Activated CD8-positive, alpha-beta memory T cell treated with anti-CD3 and anti-CD28 coated beads, Interleukin-2, amount 50 U/mL, for 4 hours (primary cell): ENCODE results near the gene CGAS.
"Not testable (repeated sequence)": the region's sequence is repeated elsewhere in the genome, so short reads cannot be mapped to it uniquely, and the experiment has no call there.

ENCODE experiments used
- DNase-seq: peaks from one replicate; pipeline ENCODE4 v3.0.0-alpha.2; 2020

Gene CGAS

DNA sequence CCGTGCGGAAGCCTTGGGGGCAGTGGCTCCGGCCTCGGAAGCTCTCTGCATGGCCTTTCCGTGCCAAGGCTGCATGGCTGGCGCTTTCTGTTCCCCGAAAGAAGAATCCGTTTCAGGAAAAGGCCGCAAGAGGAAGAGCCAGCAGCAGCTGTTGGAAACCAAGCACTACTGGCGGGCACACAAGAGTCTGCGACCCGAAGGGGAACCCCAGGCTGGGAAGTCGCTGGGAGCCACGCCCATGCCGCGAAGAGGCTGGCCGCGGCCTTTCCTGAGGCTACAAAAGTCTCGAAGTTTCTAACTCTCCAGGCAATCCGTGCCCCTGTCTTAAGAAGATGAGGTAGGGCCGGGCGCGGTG, at the start of gene CGAS:
TSS of gene CGAS (minus strand) at position 191 of the 355 bp plus-strand sequence. CDS start at position 75, 116 bp downstream.
- peak; percentile 73 for DNase-seq

DNA sequence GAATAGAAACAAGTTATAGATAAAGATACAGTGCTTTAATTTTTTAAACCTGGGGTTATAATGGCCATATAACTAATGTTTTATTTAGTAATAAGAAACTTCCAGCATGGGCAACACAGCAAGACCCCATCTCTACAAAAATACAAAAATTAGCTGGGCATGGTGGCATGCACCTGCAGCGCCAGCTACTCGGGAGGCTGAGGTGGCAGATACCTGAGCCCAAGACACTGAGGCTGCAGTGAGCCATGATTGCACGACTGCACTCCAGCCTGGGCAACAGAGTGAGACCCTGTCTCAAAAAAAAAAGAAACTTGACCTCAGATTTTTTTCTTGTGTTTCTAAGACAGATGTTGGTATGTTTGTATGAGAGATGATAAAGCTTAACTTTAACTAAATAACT, 45.8 kb upstream of the CGAS start:
- DNase-seq, result no peak

DNA sequence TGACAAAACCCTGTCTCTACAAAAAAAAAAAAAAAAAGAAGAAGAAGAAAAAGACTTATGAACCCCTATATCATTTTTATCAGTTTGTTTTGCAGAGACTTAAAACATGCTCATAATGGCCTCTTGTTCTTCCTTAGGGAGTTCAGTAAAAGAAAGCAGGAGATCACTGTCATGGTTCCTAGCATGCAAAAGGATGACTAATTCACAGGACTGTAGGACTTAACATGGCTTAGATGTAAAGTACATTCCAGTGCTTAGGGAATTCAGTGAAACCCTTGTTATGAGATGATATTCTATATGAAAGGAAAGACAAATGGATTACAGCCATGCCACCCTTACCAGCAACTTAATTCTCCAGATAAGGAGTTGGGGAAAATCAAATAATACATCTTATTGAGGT, 39.3 kb upstream of the CGAS start:
- DNase-seq, result no peak

DNA sequence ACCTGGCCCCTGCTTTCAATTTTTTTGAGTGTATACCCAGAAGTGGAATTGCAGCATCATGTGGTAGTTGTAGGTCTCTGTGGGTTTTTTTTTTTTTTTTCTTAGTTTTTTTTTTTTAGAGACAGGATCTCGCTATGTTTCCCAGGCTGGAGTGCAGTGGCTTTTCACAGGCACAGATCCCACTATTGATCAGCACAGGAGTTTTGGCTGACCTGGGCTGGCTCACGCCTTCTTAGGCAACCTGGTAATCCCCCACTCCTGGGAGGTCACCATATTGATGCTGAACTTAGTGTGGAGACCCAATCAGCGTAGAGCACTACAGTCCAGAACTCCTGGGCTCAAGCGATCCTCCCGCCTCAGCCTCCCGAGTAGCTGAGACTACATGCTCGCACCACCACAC, 35.4 kb upstream of the CGAS start:
- DNase-seq, result no peak

DNA sequence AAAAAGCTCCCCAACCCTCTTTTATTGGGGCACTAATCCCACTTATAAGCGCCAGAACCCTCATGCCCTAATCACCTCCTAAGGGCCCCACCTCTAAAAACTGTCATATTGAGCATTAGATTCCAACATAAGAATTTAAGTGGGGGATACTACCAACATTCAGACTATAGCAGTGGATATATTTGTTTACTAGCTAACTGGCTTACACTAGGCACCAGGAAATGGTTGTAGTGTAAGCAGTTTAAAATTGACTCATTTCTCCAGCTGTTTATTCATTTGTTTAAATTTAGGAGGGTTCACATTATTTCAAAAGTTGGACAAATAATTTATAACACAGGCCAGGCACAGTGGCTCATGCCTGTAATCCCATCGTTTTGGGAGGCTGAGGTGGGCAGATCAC, 32.3 kb upstream of the CGAS start:
- DNase-seq, result no peak

DNA sequence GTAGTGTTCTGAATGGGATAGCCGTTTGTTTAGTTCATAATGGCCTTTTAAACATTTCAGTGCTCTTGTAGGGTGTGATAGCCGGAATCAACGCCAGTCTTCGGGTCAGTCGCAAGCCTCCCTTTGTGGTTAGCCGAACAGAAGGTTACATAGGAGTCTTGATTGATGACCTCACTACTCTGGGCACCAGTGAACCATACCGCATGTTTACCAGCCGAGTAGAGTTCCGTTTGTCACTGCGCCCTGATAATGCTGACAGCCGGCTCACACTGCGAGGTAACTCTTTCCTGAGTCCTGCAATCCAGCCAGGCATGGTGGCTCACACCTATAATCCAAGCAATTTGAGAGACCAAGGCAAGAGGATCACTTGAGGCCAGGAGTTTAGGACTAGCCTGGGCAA, 29.9 kb upstream of the CGAS start:
- no peak for DNase-seq

DNA sequence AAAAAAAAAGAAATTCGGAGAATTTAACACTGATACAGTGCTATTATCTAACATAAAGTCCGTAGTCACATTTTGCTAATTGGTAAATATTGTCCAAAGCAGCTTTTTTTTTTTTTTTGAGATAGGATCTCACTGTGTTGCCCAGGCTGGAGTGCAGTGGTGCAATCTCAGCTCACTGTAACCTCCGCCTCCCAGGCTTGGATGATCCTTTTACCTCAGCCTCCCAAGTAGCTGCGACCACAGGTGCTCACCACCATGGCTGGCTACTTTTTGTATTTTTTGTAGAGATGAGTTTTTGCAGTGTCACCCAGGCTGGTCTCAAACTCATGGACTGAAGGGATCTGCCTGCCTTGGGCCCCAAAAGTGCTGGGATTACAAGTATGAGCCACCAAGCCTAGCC, 25.3 kb upstream of the CGAS start:
- no peak for DNase-seq

DNA sequence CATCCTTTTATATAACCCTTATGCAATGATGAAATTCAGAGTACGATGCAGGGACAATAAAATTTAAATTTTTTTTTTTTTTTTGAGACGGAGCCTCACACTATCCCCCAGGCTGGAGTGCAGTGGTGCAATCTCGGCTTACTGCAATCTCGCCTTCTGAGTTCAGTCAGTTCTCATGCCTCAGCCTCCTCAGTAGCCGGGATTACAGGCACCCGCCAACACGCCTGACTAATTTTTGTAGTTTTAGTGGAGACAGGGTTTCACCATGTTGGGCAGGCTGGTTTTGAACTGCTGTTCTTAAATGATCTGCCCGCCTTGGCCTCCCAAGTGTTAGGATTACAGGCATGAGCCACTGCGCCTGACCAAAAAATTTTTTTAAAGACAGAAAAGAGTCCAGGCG, 24.6 kb upstream of the CGAS start:
- DNase-seq, result no peak

DNA sequence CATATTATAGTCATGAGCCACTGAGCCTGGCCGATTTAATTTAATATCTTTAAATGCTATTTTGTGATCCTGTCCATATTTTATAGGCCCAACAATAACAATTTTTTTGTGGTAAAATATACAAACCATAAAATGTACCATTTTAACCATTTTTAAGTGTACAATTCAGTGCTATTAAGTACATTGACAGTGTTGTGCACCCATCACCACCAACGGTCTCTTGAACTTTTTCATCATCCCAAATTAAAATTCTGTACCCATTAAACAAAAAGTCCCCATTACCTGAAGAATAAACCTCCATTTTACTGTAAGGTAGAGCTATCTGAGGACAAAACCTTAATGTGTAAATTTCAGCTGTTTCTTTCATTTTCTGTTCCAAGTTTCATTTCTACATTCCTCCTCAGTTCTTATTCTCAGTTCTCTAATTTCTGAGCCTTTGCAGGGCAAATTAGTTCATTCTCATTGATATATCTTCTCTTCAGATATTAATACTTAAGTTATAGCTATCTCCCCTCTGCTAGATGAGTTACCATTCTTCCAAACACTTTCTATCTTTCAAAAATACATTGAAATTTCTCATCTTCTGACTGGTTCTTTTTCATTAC, 19.7 kb upstream of the CGAS start:
- DNase-seq, result no peak

DNA sequence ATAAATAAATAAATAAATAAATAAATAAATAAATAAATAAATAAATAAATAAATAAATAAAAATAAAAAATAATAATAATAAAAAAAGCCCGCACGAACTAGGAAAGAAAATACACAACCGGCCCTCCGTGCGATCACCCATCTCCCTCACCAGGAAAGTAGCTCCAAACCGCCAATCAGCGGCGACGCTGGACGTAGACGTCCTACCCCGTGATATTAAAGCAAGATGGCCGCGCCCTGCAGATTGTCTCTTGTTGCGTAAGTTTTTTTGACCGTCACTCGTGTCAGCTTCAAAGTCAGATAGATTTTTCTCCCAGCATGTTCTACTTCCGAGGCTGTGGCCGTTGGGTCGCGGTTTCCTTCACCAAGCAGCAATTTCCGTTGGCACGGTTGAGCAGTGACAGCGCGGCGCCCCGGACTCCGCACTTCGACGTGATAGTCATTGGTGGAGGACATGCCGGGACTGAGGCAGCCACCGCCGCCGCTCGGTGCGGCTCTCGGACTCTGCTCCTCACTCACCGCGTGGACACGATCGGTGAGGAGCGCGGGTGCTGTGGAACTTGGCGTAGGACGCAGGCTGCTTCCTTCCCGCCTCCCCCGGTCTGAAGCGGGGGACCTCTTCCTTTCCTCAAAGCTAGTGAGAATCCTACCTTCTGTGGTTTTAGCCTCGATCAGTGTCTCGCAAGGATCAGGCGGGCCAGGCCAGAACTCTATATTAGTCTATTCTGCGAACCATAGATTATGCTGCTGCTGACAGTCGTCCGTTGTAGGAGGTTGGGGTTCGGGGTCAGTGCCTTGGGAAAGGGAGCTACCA, 9.6 kb upstream of the CGAS start, which contains the start of gene MTO1:
TSS of gene MTO1 (plus strand) at position 201 of the 814 bp plus-strand sequence. CDS start at position 319, 118 bp downstream.
- peak; percentile 79 for DNase-seq

DNA sequence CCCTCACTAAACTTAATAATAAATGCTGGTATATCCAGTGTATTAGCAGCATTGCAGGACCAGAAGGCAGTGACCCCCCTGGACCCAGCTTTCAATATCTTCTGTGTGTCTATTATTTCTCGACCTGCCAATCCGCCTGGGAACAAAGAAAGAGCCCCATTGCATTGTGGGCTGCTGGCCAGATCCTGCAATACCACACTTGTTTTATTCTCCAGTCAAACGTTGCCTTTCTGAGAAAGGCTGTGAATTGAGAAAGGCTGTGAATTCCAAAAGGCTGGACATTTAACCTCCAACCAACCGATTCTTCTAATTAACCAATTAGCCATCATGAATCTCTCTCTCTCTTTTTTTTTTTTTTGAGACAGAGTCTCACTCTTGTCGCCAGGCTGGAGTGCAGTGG, 8.0 kb upstream of the CGAS start:
- no peak for DNase-seq

DNA sequence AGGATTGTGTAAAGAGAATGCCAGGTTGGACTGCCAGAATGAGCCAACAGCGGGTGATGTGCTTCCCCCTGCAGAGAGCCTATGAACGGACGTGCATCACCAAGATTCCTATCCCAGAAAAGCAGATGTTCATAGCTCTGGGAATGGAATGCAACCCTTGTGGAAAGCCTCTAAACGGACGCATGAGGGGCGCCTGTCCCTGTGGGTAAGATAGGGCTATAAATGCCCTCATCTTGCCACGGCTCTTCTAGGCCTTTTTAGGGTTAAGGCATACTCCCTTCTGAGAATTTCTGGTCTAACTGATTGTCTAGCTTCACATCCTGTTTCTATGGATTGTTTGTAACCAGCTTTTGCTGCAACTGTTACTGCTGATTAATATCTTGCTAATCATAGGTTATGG, 7.4 kb upstream of the CGAS start:
- DNase-seq, result not testable (repeated sequence)

DNA sequence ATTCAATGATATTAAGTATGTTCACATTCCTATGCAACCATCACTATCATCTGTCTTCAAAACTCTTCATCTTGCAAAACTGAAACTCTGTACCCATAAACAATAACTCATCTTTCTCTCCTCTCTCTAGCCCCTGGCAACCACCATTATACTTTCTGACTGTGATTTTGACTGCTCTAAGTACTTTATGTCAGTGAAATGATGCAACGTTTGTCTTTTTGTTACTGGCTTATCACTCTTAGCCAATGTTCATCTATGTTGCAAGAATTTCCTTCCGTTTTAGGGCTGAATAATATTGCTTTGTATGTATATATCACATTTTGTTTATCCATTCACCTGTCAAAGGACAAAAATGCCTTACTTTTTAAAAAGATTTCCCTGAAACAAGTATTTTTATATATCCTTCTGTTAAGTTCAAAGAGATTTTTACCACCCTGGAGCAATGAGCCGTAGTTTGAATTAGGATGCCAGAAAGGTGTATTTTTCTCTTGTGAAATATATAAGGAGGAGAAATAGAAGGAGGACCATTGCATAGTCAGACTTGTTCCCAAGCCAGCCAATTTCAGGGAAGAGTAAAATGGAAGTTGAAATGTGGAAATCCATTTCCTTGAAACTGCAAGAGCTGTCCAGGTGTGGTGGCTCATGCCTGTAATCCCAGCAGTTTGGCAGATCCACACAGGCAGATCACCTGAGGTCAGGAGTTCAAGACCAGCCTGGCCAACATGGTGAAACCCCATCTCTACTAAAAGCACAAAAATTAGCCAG, 4.0 kb upstream of the CGAS start:
- no peak for DNase-seq

DNA sequence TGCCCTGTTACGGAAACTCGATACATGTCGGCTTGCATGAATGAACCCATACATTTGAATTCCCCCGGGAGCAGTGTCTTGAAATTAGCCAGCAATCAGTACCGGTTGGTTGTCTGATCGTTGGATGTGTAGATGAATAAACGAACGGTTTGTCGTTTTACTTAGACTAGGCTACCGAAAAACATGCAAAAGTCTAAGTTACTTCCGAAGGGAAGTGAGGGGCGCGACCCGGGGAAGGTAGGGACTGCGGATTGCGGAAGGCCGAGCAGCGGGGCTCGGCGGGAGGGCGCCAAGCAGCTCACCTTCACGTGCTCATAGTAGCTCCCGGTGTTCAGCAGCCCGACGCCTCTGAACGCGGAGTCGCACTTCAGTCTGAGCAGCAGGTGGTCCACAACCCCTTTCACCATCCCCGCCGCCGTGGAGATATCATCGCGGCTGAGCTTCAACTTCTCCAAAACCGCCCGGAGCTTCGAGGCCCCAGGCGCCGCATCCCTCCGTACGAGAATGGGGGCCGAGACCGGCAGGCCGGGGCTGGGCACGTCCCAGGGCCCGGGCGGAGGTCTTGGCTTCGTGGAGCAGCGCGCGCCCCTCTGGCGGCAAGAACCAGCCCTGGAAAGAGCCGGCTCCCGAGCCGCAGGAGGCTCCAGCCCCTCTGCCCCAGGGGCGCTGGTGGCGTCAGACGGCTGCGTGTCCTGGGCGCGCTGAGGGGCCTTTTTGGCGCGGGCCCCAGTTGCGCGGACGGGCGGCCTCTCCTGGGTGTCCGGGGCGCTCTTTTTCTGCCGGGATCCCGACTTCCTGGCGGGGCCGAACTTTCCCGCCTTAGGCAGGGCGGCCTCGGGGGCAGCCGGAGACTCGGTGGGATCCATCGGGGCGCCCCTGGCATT, 632 bp downstream of the CGAS start:
- peak; percentile 46 for DNase-seq

DNA sequence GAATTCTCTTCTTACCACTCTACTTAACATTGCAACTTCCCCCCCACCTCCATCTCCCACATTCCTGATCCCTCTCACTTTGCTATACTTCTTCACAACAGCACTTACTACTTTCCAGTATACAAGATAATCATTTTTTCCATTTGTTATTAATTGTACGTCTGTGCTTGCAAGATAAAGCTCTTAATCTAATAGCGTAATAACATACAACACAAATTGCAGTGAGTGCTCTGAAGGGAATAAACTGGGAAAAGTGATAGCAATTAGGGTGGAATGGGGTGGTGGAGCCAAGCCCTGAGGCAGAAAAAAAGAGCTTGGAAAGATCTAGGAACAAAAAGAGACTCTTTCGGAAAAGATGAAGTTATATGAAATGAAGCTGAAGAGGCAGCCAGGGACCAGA, 8.5 kb downstream of the CGAS start:
- DNase-seq, result no peak

DNA sequence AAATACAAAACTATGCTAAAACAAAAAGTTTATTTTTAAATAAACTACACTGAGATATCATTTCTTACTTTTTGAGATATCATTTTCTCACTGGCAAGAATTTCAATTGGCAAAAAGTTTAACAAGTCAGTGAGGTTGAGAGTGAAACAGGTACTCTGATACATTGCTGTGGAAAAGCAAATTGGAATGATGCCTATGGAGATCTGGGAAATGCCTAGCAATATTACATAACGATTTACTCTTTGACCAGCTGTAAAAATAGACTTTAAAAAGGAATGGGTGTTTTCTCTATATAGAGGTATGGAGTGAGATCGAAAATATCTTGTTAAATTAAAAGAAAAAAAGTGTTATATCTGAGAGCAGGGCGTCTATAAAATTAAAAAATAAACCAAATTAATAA, 16.9 kb downstream of the CGAS start:
- no peak for DNase-seq

DNA sequence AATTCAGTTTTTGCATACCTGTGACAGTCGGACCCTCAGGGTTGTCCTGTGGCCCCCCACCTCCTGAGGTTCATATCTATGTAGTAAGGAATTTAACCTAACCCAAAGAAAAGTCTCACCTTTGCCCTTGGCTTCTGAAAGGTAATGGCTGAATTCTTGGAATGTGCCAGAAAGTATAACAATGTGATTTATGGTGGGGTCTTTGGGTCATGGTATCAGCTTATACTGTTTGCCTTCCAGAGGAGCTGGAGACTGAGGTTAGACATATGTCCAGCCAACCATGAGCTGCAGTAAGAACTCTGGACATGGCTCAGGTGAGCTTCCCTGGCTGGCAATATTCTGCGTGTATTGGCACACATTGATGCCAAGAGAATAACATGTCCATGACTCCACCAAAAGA, 30.6 kb downstream of the CGAS start:
- no peak for DNase-seq

DNA sequence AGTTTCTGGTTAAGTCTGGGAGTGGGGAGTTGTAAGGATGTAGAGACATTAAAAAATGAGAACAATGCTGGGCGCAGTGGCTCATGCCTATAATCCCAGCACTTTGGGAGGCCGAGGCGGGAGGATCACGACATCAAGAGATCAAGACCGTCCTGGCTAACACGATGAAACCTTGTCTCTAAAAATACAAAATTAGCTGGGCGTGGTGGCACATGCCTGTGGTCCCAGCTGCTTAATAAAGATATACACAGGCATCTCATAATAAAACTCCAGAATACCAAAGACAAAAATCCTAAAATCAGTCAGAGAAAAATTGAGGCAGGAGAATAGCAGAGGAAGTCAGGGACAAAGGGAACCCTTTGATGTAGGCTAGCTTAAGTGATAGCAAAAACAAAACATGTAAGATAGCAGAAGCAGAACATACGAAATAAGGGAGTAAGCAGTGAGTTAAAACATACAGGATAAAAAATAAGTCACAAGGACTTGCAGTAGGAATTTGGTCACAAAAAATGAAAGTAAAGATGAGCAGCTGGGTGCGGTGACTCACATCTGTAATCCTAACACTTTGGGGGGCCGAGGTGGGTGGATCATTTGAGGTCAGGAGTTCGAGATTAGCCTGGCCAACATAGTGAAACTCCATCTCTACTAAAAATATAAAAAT, 33.9 kb downstream of the CGAS start:
- no peak for DNase-seq

DNA sequence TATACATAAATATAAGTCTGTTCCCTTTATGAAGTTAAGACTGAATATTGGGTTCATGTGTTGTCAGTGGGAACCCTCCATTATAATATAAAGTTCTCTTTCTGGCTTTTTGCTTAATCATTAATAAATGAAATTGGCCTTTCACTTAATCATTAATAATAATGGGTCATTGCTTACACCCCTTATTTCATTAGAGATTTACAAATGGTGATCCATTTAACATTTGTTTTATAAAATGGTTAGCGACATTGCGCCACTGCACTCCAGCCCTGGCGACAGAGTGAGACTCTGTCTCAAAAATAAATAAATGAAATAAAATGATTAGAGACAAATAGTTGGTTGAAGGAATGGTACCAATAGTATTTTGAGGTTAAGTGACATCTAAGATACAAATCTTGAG, 39.0 kb downstream of the CGAS start:
- DNase-seq, result no peak

DNA sequence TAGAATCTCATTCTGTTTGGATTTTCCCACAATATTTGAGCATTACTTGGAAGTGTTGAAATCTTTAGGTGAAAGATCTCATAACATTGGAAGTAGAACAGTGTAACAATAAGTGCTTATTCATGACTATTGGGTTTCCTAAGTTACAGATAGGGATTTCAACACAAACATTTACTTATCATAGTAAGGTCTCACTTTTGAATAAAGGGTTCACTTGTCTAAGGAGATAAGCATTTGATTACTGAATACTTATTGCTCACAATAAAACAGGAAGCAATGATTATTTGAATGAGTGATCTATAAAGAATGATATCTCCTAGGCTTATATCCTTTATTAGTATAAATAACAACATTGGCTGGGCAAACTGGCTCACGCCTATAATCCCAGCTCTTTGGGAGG, 42.7 kb downstream of the CGAS start:
- no peak for DNase-seq

DNA sequence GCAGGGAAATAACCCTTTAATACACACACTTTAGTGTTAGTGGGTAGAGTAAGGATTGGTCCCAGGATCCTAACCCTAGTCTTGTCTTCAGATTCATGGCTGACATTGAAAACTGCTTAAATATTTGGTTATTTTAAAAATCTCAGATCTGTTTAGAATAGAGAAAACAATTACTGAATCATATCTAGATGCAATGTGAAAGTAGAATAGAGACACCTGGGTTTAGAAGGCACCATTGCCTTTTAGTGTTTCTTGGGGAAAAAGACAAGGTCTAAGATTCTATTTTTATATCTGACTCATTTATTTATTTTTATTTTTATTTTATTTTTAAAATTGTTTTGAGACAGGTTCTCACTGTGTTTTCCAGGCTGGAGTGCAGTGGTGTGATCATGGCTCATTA, 51.4 kb downstream of the CGAS start:
- DNase-seq, result no peak

DNA sequence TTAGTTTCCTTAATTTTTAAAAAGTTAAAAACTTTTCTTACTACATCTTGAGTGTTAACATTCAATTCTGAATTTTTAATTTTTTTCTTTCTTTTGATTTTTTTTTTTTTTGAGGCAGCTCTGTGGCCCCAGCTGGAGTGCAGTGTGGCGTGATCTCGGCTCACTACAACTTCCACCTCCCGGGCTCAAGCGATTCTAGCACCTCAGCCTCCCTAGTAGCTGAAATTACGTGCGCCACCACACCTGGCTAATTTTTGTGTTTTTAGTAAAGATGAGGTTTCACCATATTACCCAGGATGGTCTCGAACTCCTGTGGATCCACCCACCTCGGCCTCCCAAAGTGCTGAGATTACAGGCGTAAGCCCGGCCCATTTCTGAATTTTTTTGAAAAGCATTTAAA, 56.2 kb downstream of the CGAS start:
- DNase-seq, result no peak
